Medulla oblongata (tissue), 1 donor: ENCODE measurements around the gene CARM1.
A peak's percentile ranks its signal among the peaks of the same experiment; 100 is the strongest.
"Not testable (repeated sequence)": the region's sequence is repeated elsewhere in the genome, so short reads cannot be mapped to it uniquely, and the experiment has no call there.

ENCODE experiments used
- DNase-seq: peaks from one replicate; pipeline ENCODE4 v3.0.0-alpha.2; 2015; ENCODE audit errors: extremely low spot score

CARM1 gene

DNA sequence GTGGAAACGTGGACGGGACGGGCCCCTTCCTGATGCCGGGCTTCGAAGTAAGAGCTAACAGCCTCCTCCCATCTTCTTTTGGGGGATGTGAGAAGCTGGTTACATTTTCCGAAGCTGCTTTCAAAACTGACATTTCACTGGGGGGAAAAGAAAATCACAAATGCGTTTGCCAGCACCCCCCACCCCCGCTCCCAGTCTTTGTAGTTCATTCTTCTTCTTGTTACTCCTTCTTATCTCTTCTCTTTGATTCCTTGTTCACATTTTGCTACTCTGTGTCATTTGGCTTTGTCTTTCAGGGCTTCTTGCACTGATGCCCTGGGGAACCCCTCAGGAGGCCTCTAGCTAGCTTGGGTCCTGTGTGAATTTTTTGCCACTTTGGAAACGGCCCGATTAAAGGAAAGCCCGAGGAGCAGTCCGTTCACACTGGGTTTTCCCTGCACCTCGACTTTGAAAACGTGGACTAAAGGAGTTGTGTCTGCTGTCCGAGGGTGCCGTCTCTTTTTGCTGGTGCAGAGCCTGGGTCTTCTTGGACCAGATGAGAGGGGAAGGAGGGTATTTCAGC, 1.3 kb downstream of the CARM1 start:
- no peak for DNase-seq

DNA sequence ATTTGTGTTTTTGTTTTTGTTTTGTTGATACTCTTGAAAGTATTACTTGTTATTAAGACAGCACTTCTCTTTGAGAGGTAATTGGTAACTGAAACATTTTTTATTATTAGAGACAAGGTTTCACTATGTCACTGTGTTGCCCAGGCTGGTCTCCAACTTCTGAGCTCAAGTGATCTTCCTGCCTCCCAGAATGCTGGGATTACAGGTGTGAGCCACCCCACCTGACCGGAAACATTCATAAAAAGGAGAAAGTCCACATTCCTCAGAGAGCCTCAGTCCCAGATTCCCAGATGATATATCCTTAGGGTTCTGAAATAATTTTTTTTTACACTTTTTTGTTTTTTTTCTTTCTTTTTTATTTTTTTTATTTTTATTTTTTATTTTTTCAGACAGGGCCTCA, 2.7 kb downstream of the CARM1 start:
- no peak for DNase-seq

DNA sequence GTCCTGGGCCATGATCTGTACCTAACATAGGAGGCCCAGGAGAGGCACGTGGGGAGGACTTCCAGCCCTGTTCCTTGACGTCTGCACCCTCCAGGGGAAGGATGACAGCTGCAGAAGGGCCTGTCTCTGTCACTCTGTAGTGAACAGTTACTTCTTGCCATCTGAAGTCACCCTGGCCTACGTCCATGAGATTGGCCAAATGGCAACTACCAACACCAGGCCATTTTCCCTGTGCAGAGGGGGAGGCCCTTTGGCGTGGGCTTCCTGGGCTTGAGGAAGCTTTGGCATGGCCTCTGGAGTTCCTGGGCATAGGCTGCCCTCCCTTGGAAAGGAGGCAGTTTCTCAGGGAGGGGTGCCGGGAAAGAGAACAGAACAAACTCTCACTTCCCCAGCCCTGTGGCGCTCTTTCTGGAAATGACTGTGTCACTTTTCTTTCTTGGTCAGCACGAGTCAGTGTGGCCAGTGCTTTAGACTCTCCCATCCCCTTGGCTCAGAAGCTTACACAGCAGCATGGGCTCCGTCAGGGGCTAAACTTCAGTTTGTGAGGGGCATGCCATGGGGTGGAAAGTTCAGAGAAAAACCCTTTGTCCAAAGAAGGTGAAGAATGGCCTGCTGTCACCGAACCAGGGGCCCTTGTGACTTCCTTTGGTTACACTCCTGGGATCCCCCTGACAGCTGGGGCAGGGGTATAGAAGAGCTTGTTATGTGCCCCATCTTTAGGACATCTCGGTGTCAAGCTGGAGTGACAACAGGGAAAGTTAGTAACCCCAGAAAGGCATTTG, 5.3 kb downstream of the CARM1 start:
- peak; percentile 85 for DNase-seq

DNA sequence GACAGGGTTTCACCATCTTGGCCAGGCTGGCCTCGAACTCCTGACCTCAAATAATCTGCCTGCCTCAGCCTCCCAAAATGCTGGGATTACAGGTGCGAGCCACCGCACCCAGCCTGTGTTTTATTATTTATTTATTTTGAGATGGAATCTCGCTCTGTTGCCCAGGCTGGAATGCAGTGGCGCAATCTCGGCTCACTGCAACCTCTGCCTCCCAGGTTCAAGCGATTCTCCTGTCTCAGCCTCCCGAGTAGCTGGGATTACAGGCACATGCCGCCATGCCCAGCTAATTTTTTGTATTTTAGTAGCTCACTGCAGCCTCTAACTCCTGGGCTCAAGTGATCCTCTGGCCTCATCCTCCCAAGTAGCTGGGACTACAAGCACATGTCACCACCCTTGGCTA, 6.3 kb downstream of the CARM1 start:
- not testable (repeated sequence) for DNase-seq

DNA sequence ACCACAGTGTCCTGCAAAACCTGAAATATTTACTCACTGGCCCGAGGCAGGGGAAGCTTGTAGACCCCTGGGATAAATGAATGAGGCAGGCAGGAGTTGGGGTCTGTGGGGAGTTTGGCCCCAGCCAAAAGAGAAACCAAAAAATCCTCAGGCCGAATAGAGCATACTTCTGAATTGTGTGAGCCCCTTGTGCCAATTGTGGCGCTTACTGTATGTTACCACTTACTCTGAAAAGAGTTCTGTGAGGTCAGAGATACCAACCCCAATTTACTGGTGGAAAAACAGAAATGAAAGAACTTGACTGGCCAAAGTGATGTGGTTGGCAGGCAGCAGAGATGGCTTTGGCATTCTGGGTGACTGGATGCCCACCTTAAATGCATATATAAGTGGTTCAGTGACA, 6.9 kb downstream of the CARM1 start:
- no peak for DNase-seq

DNA sequence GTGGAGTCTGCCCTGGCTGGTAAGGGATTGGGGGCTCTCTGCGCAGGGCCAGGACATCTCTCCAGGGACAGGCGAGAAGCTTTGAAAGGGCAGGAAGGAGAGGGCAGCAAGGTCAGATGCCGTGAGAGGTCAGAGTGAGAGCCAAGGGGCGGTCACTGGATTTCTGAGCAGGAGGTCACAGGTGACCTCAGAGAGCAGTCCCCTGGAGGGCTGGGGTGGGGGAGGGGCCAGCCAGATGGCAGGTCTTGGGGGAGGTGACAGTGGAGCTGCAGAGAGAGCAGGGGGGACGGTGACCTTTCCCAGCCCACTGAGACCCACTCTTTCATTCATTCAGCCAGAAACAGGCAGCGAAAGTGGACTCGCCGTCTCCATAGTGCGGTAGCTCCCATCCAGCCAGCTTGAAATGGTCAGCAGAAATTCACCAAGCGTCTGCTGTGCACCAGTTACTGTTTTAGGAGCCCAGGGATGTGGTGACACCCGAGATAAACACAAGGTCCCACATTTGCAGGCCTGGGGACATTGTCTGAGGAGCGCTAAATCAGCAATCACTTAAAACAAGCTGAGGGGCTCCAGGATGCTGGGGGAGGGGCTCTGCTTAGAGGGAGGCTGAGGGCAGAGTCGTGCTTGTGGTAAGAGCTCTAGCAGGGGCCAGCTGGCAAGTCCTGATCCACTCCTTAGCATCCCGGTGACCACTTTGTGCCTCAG, 10.2 kb downstream of the CARM1 start:
- no peak for DNase-seq

DNA sequence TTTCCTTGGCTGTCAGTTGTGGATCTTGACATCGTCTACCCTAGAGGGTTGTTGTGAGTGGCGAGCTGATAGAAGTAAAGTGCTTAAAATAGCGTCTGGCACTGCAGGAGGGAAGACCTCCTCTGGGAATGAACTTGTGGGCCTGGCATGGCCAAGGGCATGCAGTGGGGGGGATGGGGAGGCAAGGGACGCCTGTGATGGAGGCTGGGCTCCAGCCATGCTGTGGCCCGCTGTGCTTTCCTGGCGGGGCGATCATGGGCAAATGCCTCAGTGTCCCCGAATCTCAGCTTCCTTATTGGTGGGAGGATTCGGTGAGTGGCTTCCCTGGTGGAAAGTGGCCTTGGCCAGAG, 10.7 kb downstream of the CARM1 start:
- DNase-seq: no peak

DNA sequence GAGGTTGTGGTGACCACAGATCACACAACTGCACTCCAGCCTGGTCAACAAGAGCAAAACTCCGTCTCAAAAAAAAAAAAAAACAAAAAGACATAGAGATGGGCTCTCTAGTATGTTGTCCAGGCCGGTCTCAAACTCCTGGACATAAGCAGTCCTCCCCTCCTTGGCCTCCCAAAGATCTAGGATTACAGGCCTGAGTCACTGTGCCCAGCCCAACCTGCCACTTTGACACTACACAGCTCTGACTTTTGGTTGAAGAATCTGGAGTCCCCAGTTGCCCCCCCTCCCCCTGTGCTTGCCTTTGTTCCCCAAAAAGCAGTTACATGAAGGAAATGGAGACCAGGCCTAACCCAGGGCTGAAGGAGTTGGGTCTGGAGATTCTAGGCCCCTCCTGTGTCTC, 12.9 kb downstream of the CARM1 start:
- no peak for DNase-seq

DNA sequence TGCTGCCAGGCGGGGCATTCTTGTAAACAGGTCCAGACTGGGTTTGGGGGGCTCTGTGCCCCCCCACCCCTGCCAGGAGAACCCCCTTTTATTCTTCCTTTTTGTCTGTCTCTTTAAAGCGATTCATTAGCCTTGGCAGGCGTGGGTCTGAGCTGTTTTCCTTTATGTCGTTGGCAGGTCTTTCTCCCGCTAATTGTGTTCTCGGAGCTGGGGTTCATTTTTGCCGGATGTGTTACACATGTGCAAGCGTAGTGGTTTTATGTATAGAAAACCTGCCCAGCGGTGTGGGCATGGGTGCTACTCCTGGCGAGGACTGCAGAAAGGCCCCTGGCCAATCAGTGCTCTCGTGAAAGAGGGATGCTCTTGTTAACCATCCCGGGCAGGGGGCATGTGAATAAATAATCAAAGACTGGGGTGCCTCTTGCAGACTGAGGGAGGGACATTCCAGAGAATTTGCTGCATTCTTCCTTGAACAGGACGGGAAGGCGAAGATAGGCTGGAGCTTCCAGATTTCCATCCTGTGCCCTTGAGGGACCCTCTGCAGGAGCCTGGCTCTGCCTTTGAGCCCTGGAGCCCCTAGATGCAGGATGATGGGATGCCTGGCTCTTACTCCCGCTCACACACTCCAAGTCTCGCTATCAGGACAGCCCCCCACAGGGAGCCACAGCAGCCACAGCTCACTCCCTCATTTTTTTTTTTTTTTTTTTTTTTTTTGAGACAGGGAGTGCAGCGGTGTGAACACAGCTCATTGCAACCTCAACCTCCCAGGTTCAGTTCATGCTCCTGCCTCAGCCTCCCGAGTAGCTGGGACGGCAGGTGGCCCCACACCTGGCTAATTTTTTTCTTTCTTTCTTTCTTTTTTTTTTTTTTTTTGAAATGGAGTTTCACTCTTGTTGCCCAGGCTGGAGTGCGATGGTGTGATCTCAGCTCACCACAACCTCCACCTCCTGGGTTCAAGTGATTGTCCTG, 14.1 kb downstream of the CARM1 start:
- DNase-seq: no peak

DNA sequence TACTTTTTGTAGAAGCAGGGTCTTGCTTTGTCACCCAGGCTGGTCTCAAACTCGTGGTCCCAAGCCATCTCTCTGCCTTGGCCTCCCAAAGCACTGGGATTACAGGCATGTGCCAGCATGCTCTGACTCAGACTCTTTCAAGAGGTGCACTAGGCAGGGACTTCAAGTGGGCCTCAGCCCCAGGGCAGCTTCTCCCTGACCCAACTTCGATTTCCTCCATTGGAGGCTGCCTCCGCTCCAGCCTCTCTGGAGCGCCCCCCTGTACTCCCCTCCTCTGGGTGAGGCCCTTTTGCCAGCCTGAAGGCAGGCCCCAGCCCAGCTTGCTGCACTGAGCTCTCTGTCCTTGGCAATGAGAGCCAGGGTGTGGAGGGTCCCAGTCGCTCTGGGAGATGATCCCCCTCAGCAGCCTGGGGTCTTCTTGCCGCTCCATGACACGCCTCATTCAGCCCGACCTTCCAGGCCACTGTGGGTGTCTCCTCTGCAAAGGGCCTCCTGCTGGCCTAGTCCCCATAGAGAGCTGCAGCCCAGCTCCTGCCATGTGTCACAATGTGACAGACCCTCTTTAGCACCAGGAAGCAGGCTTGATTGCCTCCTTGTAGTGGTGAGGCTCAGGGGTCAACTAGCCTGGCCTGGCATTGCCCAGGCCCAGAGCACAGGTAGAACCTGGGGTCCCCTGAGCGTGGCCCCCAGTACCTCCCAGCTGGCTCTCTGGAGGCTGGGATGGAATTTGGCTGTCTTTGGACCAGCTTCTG, 16.4 kb downstream of the CARM1 start:
- no peak for DNase-seq

DNA sequence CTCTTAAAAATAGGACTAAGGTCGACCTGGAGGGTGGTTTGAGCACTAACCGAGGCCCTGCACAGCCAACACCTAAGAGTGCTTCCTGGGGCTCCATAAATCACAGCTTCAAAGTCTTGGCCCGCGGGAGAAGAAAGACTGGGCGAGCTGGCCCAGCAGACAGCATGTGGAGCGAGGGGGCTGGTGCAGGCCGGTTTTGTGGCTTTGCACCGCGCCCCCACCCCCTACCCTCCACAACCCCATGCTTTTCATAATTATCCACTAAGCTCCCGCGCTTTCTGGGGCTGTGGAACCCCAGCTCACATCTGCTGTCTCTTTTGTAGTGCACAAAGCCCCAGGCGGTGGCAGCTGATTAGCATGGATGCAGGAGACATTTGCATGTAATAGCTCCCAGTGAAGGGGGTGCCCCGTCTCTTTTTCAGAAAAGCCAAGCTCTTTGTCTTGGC, 17.1 kb downstream of the CARM1 start:
- no peak for DNase-seq

DNA sequence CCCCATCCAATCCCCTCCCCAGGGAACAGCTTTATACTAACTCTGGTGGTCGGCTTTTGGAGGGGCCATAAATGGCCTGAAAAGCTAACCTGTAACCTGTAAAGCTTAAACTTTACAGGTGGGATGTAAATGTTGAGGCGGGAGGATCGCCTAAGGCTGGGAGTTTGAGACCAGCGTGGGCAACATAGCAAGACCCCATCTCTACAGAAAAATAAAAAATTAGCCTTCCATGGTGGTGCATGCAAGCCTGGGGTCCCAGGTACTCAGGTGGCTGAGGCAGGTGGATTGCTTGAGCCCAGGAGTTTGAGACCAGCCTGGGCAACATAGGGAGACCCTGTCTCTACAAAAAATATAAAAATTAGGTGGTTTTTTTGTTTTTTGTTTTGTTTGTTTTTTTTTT, 18.5 kb downstream of the CARM1 start:
- no peak for DNase-seq

DNA sequence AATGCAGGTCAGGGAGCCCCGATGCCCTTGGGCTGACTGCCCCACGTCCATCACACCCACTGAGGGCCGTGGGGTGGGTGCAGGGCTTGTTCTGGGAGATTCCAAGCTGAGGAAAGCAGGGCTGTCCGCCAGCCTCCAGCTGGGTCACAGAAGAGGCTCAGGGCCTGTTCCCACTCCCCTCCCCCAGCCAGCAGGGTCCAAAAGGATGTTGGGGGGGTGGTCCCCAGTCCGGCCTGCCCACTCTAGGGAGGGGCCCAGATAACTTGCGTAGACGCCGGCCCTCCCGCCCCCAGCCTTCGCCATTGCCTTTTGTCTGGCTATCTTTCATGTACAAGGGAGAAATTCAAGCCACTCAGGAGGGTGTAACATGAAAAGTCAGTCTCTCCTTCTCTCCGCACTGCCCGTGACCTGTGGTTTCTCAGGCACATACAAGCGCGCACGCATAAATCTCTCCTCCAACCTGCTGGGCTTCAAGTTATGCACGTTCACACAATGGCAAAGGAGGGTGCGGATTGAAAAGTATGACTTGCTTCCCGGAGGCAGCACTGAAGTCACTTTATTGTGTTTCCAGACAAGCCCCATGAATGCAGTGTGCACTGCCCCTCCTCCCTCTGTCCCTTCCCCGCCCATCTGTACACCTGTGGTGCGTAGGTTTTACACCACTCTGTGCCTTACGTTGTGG, 20.2 kb downstream of the CARM1 start:
- DNase-seq: no peak

DNA sequence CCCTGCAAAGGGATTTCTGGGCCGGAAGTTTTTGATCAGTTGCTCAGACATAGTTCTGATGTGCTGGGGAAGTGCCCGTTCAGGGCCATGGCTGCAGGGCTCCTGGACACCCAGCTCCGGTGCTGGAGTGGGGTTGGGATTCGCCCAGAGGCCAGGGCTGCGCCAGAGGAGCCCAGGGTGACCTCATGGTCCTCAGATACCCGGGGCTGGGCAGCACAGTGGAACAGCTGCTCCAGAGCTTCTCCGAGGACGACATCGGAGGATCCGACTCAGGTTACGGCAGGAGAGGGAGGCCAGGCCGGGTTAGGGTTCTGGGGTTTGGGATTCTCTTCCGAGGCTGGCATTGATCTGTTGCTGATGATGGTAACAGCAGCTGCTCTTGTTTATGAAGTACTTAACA, 20.9 kb downstream of the CARM1 start:
- DNase-seq: no peak

DNA sequence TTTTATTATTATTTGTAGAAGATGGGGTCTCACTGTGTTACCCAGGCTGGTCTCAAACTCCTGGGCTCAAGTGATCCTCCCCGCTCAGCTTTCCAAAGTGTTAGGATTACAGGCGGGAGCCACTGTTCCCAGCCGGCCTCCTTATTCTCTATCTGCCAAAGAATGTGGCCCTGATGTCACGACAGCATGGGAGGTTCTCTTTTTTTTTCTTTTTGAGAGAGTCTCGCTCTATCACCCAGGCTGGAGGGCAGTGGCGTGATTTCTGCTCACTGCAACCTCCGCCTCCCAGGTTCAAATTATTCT, 23.5 kb downstream of the CARM1 start:
- DNase-seq: no peak

DNA sequence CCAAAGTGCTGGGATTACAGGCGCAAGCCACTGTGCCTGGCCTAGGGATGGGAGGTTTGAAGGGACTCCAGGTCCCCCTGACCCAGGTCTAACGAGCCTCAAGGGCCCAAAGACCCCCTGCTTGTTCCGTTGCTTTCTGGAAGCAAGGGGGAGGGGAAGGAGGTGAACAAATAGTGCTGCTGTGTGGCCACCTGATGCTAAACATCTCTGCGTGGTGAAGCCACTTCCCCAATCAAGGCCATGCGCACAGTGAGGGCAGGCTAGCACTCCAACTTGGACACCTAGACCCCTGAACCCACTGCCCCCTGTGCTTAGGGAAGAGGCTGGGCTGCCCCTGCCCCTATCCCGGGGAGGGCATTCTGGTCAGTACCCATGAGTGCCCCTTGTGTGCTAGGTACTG, 24.0 kb downstream of the CARM1 start:
- DNase-seq: no peak

DNA sequence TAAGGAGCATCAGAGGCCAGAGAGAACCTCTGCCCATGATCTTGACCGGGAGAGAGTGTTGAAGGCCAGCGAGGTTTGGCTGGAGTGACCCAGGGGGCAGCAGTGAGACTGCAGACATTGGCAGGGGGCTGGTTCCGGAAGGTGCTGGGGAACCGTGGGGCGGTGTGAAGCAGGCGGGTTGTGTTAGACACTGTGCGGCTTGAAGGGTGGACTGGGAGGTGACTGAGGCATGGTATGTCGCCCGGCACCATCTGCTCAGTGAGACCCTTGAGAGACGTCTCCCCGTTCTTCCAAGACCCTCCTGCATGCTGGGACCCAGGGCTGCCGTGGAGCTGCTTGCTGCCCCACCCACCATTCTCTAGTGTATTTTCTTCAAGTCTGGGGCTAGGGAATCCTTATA, 24.6 kb downstream of the CARM1 start:
- DNase-seq: no peak

DNA sequence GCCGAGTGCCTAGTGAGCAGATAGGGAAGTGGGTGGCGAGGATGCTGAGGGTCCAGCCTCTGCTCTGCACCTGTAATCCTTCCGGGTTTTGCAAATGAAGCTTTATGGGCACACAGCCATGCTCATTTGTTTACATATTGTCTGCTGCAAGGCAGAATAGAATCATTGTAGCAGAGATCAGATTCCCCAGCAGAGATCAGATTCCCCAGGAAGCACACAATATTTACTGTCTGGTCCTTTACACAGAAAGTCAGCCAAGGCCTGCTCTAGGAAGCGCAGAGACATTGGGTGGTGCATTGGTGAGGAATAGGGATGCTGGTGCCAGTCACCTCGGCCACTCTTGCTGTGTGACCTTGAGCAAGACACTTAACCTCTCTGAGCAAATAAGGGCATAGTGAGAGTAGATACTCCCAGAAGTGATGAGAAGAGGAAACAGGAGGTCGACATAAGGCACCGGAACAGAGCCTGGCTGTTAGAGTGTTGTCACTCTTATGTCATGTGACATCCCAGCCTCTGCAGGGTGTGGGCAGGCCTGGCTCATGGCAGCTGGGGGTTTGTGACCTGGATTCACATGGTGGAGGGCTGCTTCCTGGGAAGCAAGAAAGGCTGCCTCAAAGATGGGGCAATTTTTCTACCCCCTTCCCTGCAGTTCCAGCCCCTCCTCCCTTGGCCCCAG, 25.6 kb downstream of the CARM1 start:
- no peak for DNase-seq

DNA sequence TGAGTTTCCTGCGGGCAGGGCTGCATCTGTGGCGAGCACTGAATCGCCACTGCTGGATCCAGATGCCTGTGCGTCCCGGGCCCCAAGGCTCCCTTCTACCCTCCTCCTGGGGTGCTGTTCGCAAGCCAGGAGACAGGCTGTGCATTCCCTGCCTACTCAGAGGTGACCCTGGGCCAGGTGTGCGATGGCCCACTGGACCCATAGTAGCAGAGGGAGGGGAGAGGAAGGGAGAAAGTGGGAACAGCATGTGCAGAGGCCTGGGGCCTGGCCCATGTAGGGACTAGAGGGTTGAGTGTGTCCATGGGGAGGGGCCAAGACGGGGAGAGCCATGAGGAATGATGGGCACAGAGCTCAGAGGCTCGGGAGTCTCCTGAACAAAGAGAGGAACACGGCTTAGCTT, 27.3 kb downstream of the CARM1 start:
- DNase-seq: no peak

DNA sequence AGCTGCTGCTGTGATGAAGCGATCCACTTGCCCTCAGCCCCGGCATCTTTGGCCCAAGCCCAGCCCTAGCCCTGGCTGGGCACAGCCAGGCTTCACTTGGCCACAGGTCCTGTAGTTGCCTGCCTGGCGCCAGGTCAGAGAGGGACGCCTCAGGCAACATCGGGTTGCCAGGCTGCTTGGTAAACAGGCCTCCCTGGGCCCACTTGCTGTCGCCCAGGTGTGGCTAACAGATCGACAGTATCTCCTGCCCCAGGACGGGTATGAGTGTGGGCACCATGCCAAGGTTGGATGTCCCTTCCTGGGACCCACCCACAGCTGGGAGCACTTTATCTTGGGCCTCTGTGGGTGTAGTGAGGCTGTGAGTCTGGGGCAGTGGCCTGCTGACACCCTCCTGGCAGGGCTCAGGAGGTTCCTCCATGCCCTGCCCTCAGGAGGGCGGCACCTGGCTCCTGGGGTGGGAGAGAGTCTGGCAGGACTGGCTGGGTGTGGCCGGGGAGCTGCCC, 27.8 kb downstream of the CARM1 start:
- DNase-seq: peak; percentile 54
